ENCODE data around the gene CEP78. TPM values are rescaled to one million over a fixed set of nuclear protein-coding genes. Genes with fewer than 3 reads are reported as not detected.
"Not testable (repeated sequence)": the region's sequence is repeated elsewhere in the genome, so short reads cannot be mapped to it uniquely, and the experiment has no call there.

Gene CEP78
- total and polyA plus RNA-seq, 7 donors = 2.4 to 14.0 (median 9.0) TPM

DNA sequence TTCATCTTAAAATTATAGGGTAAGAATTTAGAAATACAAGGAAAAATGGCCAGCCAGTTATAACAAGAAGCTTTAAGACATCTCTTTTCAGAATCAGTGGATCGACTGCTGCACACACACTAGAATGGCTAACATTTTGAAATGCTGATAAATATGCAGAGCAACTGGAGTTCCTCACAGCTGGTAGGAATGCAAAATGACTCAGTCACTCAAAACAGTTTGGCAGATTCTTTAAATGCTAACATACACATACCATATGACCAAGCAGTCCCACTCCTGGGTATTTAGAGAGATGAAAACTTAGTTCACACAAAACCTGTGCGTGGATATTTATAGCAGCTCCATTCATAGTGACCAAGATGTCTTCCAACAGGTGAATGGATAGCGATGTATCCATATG is 37.9 kb downstream of the CEP78 start:
- no peak overlapping the region for H3K4me3 ChIP-seq
- TF ChIP-seq, protein P1, sequence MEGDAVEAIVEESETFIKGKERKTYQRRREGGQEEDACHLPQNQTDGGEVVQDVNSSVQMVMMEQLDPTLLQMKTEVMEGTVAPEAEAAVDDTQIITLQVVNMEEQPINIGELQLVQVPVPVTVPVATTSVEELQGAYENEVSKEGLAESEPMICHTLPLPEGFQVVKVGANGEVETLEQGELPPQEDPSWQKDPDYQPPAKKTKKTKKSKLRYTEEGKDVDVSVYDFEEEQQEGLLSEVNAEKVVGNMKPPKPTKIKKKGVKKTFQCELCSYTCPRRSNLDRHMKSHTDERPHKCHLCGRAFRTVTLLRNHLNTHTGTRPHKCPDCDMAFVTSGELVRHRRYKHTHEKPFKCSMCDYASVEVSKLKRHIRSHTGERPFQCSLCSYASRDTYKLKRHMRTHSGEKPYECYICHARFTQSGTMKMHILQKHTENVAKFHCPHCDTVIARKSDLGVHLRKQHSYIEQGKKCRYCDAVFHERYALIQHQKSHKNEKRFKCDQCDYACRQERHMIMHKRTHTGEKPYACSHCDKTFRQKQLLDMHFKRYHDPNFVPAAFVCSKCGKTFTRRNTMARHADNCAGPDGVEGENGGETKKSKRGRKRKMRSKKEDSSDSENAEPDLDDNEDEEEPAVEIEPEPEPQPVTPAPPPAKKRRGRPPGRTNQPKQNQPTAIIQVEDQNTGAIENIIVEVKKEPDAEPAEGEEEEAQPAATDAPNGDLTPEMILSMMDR (IDR thresholded peaks at IDR 0.05) = no peak
- TF ChIP-seq EP300 (IDR thresholded peaks at IDR 0.05) (no peak), POLR2A (IDR thresholded peaks at IDR 0.05) (no peak), POLR2AphosphoS5 (IDR thresholded peaks at IDR 0.05) (no peak)
- H3K27me3 ChIP-seq = no peaks in the 10 kb centered on the region
- H3K9me3 ChIP-seq = no peaks in the 10 kb centered on the region
- DNase-seq = no peak
- H3K36me3 ChIP-seq = peaks cover 0 to 8% (median 0%) of the 10 kb centered on the region in 4 donors
- intact Hi-C loops (cut with DNase I) = no loop called here
- WGBS, 2 donors = 94 to 99% methylated on average over 3 of the region's 3 CpGs
- no peak overlapping the region for H3K27ac ChIP-seq
- peaks cover 0 to 8% (median 4%) of the 10 kb centered on the region in 4 donors for H3K4me1 ChIP-seq

DNA sequence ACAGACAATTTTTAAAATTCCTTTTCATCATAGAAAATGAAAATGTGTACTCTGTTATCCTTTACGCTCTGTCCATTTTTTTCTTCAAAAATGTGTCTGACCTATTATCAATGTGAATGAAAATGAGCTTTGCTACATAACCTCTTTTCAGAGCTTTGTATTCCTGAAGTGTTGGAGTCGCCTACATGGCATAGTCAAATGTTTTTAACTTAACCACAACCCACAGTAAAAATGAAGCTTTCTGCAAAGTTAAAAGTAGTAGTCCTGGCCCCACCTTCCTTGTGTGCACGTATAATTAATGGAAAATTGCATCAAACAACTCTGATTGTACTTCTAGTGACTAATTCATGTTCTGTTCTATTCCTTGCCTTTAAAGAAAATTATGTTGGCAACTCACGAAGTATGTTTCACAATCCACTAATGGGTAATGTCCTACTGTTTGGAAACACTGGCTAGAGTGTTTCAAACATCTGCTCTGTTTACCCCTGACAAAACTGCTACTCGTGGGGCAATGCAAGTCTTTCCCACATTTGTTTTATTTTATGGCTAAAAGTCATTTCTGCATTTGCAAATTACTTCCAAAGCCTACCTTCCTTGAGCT is 42.4 kb downstream of the CEP78 start:
- peak; percentile 32 to 66 (median 46) for TF ChIP-seq POLR2AphosphoS5 (IDR thresholded peaks at IDR 0.05)
- TF ChIP-seq POLR2A (IDR thresholded peaks at IDR 0.05) = no peak
- no peak for DNase-seq
- H3K27me3 ChIP-seq = no peaks in the 10 kb centered on the region
- no peaks in the 10 kb centered on the region for H3K36me3 ChIP-seq
- H3K27ac ChIP-seq = no peak overlapping the region
- H3K9me3 ChIP-seq = no peaks in the 10 kb centered on the region
- 61 to 67% methylated on average over 5 of the region's 5 CpGs for WGBS, 2 donors
- H3K4me1 ChIP-seq = peaks cover 0 to 24% (median 19%) of the 10 kb centered on the region in 4 donors
- intact Hi-C loops (cut with DNase I) = loop anchor here (5.0 kb wide), 1 partner anchor 89 kb away; no protein-coding TSS in a partner anchor
- H3K4me3 ChIP-seq = no peak overlapping the region

DNA sequence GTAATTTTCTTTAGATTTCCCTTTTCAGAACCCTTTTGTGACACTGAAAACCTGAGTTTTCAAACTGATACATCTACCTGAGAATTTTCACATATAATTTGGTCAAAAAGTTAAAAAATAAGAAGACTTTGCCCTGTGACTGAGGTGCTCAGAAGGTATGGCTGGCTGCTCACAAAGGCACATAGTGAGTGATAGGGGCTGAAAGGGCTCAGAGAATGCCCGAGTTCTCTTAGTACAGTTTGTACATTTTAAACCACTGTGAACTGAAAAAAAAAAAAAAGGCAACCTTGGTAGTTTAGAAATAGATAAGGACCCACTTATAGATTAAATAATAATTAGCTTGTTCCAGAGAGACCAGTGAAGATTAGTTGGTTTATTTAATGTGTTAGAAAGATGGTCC is 42.9 kb downstream of the CEP78 start:
- no peak for DNase-seq
- Histone ChIP-seq H3K27ac (no peak overlapping the region), H3K36me3 (no peaks in the 10 kb centered on the region), H3K4me3 (no peak overlapping the region), H3K27me3 (no peaks in the 10 kb centered on the region), H3K4me1 (peaks cover 0 to 24% (median 19%) of the 10 kb centered on the region in 4 donors), H3K9me3 (no peaks in the 10 kb centered on the region)
- intact Hi-C loops (cut with DNase I) = loop anchor here (5.0 kb wide), 1 partner anchor 88 kb away; no protein-coding TSS in a partner anchor
- 84 to 88% methylated on average over 1 of the region's 1 CpG for WGBS, 2 donors
- no peak for TF ChIP-seq POLR2AphosphoS5 (IDR thresholded peaks at IDR 0.05)
- no peak for TF ChIP-seq POLR2A (IDR thresholded peaks at IDR 0.05)
- TF ChIP-seq, protein P1 (IDR thresholded peaks at IDR 0.05) = no peak
- TF ChIP-seq EP300 (IDR thresholded peaks at IDR 0.05) = no peak

DNA sequence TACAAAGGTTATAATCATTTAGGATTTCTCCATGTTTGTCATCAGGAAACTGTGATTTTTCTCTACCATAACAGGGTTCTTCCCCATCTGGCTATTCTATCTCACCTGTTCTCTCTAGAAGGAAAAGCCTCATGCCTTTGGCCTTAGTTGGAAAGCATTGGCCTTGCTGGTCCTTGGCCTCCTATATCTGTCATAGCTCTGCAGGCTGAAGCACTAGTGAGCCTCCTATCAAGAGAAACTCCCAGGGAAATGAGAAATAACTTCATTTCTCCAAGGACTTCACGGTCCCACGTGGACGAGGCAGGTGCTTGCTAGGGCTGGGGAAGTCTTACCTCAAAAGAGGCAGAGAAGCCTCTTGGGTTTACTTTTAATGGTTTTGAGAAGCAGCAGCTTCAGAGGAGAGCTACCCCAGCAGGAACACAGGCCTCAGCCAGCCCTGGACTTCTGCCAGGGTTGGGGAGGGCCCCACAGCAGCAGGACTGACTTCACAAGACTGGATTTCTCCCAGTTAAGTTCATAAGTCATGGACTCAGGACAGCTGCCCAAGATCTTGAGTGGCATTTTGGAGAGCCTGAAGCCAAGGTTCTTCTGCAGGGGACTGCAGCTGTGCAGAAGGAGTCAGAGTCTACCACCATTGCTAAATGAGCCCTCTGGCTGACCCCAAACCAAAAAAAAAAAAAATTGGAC is 45.2 kb downstream of the CEP78 start:
- H3K4me1 ChIP-seq = peaks cover 0 to 24% (median 19%) of the 10 kb centered on the region in 4 donors
- no peaks in the 10 kb centered on the region for H3K36me3 ChIP-seq
- H3K27ac ChIP-seq = peak overlapping the region in 3 of 4 donors; percentile 14 to 46 (median 37)
- no peaks in the 10 kb centered on the region for H3K9me3 ChIP-seq
- WGBS, 2 donors = 53 to 81% methylated on average over 3 of the region's 3 CpGs
- peak; percentile 84 for DNase-seq
- TF ChIP-seq, protein P1 (IDR thresholded peaks at IDR 0.05) = no peak
- no peak for TF ChIP-seq POLR2A (IDR thresholded peaks at IDR 0.05)
- TF ChIP-seq EP300 (IDR thresholded peaks at IDR 0.05) = no peak
- peak in 1 of 4 donors; percentile 54 for TF ChIP-seq POLR2AphosphoS5 (IDR thresholded peaks at IDR 0.05)
- H3K27me3 ChIP-seq = no peaks in the 10 kb centered on the region
- no peak overlapping the region for H3K4me3 ChIP-seq
- intact Hi-C loops (cut with DNase I) = no loop called here

DNA sequence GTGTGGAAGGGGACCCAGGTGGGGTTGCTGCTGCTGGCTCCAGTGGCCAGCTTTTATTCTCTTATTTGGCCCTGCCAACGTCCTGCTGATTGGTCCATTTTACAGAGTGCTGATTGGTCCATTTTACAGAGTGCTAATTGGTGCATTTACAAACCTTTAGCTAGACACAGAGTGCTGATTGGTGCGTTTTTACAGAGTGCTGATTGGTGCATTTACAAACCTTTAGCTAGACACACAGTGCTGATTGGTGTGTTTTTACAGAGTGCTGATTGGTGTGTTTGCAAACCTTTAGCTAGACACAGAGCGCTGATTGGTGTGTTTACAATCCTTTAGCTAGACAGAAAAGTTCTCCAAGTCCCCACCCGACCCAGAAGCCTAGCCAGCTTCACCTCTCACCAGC is 48.3 kb downstream of the CEP78 start:
- H3K27ac ChIP-seq; H3K4me3 ChIP-seq; DNase-seq; H3K36me3 ChIP-seq; H3K9me3 ChIP-seq; intact Hi-C loops (cut with DNase I); H3K27me3 ChIP-seq: not testable (repeated sequence)
- H3K4me1 ChIP-seq = peaks cover 0 to 15% (median 14%) of the 10 kb centered on the region in 4 donors
- 89 to 91% methylated on average over 4 of the region's 4 CpGs for WGBS, 2 donors
